PC-3 (cell line): ENCODE results near the gene CCDC86. TPM values are rescaled to one million over a fixed set of nuclear protein-coding genes. Genes with fewer than 3 reads are reported as not detected.

Experiments used
- ATAC-seq: fragments of 200-7000 bp; cut with Tn5 transposase; 2 replicates; pipeline ENCODE4 v1.9.1; 2020; ENCODE audit warnings: mild to moderate bottlenecking, moderate library complexity
- Bru-seq: library from RNA; stranded (reverse); fragments of 400-500 nt; gene quantifications from one replicate; lab custom pipeline; 2021; lab: Mats Ljungman, UMichigan
- BruChase-seq, 2 experiments: library from RNA; stranded (reverse); fragments of 400-500 nt; gene quantifications; one replicate each; lab custom pipeline; 2021; lab: Mats Ljungman, UMichigan
- BruUV-seq: library from RNA; stranded (reverse); fragments of 400-500 nt; replicated peaks from 2 replicates; lab custom pipeline; 2021; lab: Mats Ljungman, UMichigan
- CTCF ChIA-PET: fragments of 300-600 bp; sonication (Branson Sonifier 250); formaldehyde crosslinking; loops from one replicate; lab custom pipeline; 2022; ENCODE audit warnings: antibody characterized with exemption; lab: Charles Lee
- POLR2A ChIA-PET: fragments of 300-600 bp; sonication (Branson Sonifier 250); formaldehyde crosslinking; loops from one replicate; lab custom pipeline; 2022; ENCODE audit warnings: antibody characterized with exemption; ENCODE audit not compliant: unreplicated experiment; lab: Charles Lee
- DNase-seq: peaks from one replicate; pipeline ENCODE4 v3.0.0-alpha.2; 2015
- H2AFZ ChIP-seq: fragments of 300-600 bp; sonication (generic); 2 replicates; pipeline ENCODE4 v1.6.0; 2016; ENCODE audit warnings: antibody characterized with exemption, low read length
- H3F3A ChIP-seq: fragments of 300-600 bp; sonication (generic); one replicate; pipeline ENCODE4 v1.6.0; 2017; ENCODE audit warnings: antibody characterized with exemption, low read length, control low read depth, mild to moderate bottlenecking; ENCODE audit not compliant: unreplicated experiment
- H3K27ac ChIP-seq: fragments of 300-600 bp; sonication (generic); 2 replicates; pipeline ENCODE4 v1.5.1; 2016; ENCODE audit warnings: mild to moderate bottlenecking, low read length
- H3K27me3 ChIP-seq: fragments of 300-600 bp; sonication (generic); 2 replicates; pipeline ENCODE4 v1.6.1; 2016; ENCODE audit warnings: low read length, mixed read lengths
- H3K36me3 ChIP-seq: fragments of 300-600 bp; sonication (generic); 2 replicates; pipeline ENCODE4 v1.6.1; 2016; ENCODE audit warnings: low read depth, mixed run types, low read length, mixed read lengths
- H3K4me1 ChIP-seq: fragments of 300-600 bp; sonication (generic); 2 replicates; pipeline ENCODE4 v1.5.1; 2016; ENCODE audit warnings: low read length; ENCODE audit not compliant: insufficient read depth
- H3K4me2 ChIP-seq: fragments of 300-600 bp; sonication (generic); 2 replicates; pipeline ENCODE4 v1.6.0; 2016; ENCODE audit warnings: low read length
- H3K4me3 ChIP-seq: fragments of 300-600 bp; sonication (generic); 2 replicates; pipeline ENCODE4 v1.5.1; 2016; ENCODE audit warnings: mild to moderate bottlenecking, low read length, mixed read lengths
- H3K79me2 ChIP-seq: fragments of 300-600 bp; sonication (generic); 2 replicates; pipeline ENCODE4 v1.6.1; 2017; ENCODE audit warnings: low read length, mixed read lengths
- H3K9ac ChIP-seq: fragments of 300-600 bp; sonication (generic); 2 replicates; pipeline ENCODE4 v1.6.0; 2016; ENCODE audit warnings: mild to moderate bottlenecking, low read length
- H3K9me2 ChIP-seq: fragments of 300-600 bp; sonication (generic); replicated peaks from 2 replicates; pipeline ENCODE4 v1.6.1; 2016; ENCODE audit warnings: mixed run types, low read length, mixed read lengths
- H3K9me3 ChIP-seq: fragments of 300-600 bp; sonication (generic); 2 replicates; pipeline ENCODE4 v1.6.1; 2016; ENCODE audit warnings: low read length, mixed read lengths
- H4K20me1 ChIP-seq: fragments of 300-600 bp; sonication (generic); 2 replicates; pipeline ENCODE4 v1.6.1; 2016; ENCODE audit warnings: low read length, mixed read lengths
- CTCF ChIP-seq: fragments of 300-600 bp; sonication (generic); conservative IDR thresholded peaks from 2 replicates; pipeline ENCODE4 v1.5.1; 2017; ENCODE audit warnings: antibody characterized with exemption, low read depth, mild to moderate bottlenecking, low read length
- EZH2 ChIP-seq: fragments of 300-600 bp; sonication (generic); IDR thresholded peaks from one replicate; pipeline ENCODE4 v1.6.1; 2017; ENCODE audit warnings: antibody characterized with exemption, mild to moderate bottlenecking, low read length; ENCODE audit not compliant: unreplicated experiment
- EZH2phosphoT487 ChIP-seq: fragments of 300-600 bp; sonication (generic); IDR thresholded peaks from 2 replicates; pipeline ENCODE4 v1.6.1; 2018; ENCODE audit warnings: mild to moderate bottlenecking, antibody characterized with exemption, low read length, borderline replicate concordance
- intact Hi-C: fragments of 100-400 bp; cut with micrococcal nuclease; formaldehyde crosslinking; loops from 2 replicates; pipeline ENCODE4 v1.9.0; 2023
- long read RNA-seq: library from polyadenylated mRNA; unstranded; transcript quantifications from one replicate; pipeline ENCODE4 v2.0.0, GENCODE V29; 2021; ENCODE audit not compliant: unreplicated experiment
- total RNA-seq: library from RNA; depleted of rRNA; stranded (reverse); fragments of >200 nt; gene quantifications from 2 replicates; pipeline ENCODE4 v1.2.3, GENCODE V29; 2014; rRNA removed

The CCDC86 gene
- total RNA-seq (67.9 and 108 TPM in 2 replicates), Bru-seq, nascent RNA (percentile 78 among the genes with signal in this experiment), BruChase-seq, experiment 1, labeled RNA remaining after a 6-hour chase (percentile 94 among the genes with signal in this experiment), BruChase-seq, experiment 2, labeled RNA remaining after a 2-hour chase (percentile 84 among the genes with signal in this experiment)
- long read RNA-seq, transcript CCDC86-201 (4 exons, 1,893 nt) = major isoform, 120 of 132 reads
- long read RNA-seq, partial matches to known transcripts = 0 of 132 reads
- long read RNA-seq, other reads (novel, unspliced or antisense) = 11 of 132 reads

- TF ChIP-seq EZH2 (no peak), EZH2phosphoT487 (no peak), CTCF (no peak)
- H3K9me2 ChIP-seq = no peaks in the 10 kb centered on the region
- POLR2A ChIA-PET = no interaction called here
- no peaks in the 10 kb centered on the region for H3K9me3 ChIP-seq
- no peaks in the 10 kb centered on the region for H3K27me3 ChIP-seq
- intact Hi-C loops = no loop called here
- ATAC-seq (peak; percentile 73), DNase-seq (peak; percentile 98)
- H3K4me1 ChIP-seq = peaks cover 31% of the 10 kb centered on the region
- CTCF ChIA-PET = interaction anchor here (1.4 to 2.1 kb wide), 2 partner anchors 46 to 57 kb away, joined by 4 to 10 read pairs; no protein-coding TSS in a partner anchor
- H3K9ac ChIP-seq = peak within 1 kb of the TSS; percentile 98
- H3K79me2 ChIP-seq = peaks cover 51% of the 10 kb centered on the region
- peaks cover 15% of the 10 kb centered on the region for H4K20me1 ChIP-seq
- BruUV-seq = TSS peak; percentile 70
- H3K27ac ChIP-seq = peak within 1 kb of the TSS; percentile 59
- no peaks in the 10 kb centered on the region for H3F3A ChIP-seq
- peak within 1 kb of the TSS; percentile 92 for H3K4me2 ChIP-seq
- peak within 1 kb of the TSS; percentile 70 for H2AFZ ChIP-seq
- no peaks in the 10 kb centered on the region for H3K36me3 ChIP-seq
- H3K4me3 ChIP-seq = peak within 1 kb of the TSS; percentile 92
Measured at GRCh38 chr11:60841797-60842667, at the start of gene CCDC86. TSS of gene CCDC86 (plus strand) at chr11:60842113. CDS start at chr11:60842125, 12 bp downstream.

GRCh38 chr11:60792521-60792920 is 49.4 kb upstream of the CCDC86 start:
- H3K36me3 ChIP-seq = no peaks in the 10 kb centered on the region
- TF ChIP-seq CTCF = no peak
- TF ChIP-seq EZH2 = no peak
- no peak for TF ChIP-seq EZH2phosphoT487
- H4K20me1 ChIP-seq = no peaks in the 10 kb centered on the region
- H3F3A ChIP-seq = no peaks in the 10 kb centered on the region
- H2AFZ ChIP-seq = no peak overlapping the region
- H3K79me2 ChIP-seq = no peaks in the 10 kb centered on the region
- ChIA-PET CTCF (no interaction called here), POLR2A (no interaction called here)
- no peak overlapping the region for H3K27ac ChIP-seq
- H3K9me3 ChIP-seq = 0 out of 2 replicates have a peak, but pooled peaks cover 6% of the 10 kb centered on the region
- no peak overlapping the region for H3K4me3 ChIP-seq
- BruUV-seq = no TSS peak
- peaks cover 1% of the 10 kb centered on the region; the same call in 1 of the 2 replicates for H3K4me1 ChIP-seq
- ATAC-seq = no peak
- H3K27me3 ChIP-seq = peaks cover 11% of the 10 kb centered on the region; the same call in 1 of the 2 replicates
- intact Hi-C loops = no loop called here
- H3K9ac ChIP-seq = no peak overlapping the region
- DNase-seq = no peak
- no peak overlapping the region for H3K4me2 ChIP-seq
- H3K9me2 ChIP-seq = no peaks in the 10 kb centered on the region
